HG02938 (cell line): ENCODE results near the gene CEBPE.
"Not testable (repeated sequence)": the region's sequence is repeated elsewhere in the genome, so short reads cannot be mapped to it uniquely, and the experiment has no call there.

Source experiments
- ATAC-seq: cut with Tn5 transposase; IDR thresholded peaks from one replicate; pipeline ENCODE4 v1.9.1; 2021; ENCODE audit warnings: mild to moderate bottlenecking, moderate library complexity; ENCODE audit not compliant: unreplicated experiment

The CEBPE gene

DNA sequence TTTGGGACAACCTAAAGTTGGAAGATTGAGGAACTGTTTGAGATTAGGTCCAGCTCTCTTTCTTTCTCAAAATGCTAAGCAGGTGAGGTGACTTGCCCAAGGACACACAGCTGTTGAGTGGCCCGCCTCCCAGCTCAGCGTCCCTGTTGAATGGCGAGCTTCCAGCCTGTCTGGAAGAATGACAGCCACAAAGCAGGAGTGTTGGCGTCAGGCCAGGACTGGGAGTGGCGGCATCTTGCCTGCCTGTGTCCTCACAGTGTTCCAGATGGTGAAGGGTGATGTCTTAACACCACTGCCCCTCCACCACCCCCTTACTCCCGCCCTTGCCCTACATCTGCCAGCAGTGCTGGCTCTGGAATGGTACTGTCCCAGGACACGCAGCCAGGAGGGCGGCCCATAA, 4.4 kb upstream of the CEBPE start:
- no peak for ATAC-seq

DNA sequence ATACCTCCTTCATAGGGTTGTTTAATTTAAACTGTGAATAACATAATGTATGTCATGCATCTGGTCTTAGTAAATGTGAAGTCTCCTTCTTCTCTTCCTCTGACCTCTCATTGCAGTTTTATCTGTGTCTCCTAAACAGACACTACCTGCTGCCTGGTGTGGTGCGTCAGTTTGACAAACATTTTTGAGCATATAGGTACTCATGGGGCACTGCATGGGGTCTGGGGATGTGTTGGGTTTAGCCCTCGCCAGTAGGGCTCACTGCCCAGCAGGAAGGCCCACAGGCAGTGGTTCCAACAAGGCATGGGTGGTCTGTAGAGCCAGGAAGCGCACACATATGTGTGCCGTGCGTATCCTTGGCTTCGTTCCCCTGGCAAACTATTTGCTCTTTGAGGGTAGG, 3.0 kb upstream of the CEBPE start:
- ATAC-seq, result no peak

DNA sequence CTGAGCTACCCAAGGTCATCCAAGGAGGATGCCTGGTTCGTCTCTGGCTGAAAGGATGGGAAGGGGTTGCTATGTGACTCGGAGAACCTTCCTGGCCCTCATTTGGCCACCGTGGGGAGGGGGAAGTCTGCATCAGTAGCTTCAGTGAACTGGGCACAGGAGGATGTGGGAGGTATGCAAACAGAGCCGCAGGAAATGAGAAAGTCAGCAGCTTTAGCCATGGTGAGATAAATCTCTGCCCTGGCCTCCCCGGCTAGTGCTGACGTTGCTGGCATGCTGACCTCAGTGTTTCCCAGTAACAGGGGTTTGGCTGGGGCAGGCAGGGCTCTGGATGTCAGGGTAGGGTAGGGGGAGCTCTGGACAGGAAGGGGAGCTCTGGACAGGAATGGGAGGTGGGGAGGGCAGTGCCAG, 2.3 kb upstream of the CEBPE start:
- no peak for ATAC-seq

DNA sequence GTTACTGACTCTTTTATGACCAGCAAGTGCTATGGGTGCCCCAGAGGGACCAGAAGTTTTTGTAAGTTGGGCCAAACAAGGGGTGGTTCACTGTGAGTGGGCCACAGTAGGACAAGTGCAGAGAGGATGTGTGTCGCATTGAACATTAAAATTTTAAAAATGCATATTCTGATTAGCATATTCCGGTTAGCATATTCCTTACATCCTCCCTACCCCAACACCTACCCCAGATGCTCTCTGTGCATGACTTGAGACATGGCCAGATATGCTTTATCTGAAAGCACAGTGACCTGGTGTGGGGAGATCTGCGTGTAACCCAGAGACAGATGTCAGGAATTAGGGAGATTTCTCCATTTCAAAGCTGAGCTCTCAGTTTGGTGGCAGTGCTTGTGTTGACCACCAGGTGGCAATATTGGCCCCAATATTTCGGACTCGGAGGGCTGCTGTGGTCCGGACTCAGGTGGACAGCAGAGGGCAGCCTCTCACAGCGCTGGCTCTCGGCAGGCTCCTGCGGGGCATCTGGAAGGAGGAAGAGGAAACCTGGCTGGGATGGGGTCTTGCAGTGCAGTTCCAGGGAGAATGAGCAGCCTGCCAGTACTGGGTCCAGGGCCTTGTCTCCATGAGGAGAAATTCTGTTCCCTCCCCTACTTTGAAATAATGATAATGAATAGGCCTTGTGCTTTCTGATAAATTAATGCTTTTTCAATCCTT, 1.6 kb upstream of the CEBPE start:
- ATAC-seq, result peak; percentile 65

DNA sequence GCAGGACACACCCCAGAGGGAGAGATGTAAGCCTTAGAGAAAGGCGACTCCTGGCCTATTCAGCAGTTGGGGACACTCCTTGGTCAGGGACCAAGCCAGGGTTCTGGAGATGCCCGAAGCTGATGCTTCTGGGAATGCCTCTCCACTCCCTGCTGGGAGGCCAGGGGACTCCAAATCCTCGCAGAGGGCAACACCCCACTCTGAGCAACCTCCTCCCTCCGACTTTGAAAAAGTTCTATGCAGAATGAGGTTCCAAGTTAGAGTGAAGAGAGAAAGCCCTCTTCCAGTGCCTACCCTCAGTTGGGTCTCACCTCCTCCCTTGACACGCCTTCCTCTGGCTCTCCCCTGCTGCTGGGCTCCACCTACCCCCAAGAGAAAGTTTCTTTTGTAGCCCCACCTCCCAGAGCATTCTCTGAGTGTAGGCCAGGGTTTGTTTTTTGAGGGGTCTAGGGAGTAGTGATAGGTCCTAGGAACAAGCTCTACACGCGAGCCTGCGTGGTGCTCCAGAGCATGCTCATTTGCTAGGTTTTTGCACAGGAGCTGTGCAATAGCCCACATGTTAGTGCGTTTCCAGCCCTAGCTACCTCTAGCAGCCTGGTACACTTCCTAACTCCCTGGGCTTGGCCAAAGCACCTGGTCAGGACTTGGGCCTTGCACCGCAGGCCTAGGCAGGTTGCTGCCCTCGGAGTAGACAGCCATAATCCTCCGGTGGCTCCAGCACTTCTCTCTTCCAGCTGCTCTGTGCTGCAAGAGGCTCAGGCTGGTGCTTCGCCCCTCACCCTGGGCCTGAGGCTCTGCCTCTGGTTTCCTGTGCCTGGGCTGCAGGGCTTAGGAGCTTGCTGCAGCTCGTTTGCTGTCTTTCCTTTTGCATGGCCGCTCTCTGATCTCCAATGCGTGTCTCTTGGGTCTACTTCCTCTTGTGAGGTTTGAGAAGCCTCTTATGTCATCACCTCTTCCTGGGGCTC, 590 bp upstream of the CEBPE start:
- ATAC-seq, result no peak

DNA sequence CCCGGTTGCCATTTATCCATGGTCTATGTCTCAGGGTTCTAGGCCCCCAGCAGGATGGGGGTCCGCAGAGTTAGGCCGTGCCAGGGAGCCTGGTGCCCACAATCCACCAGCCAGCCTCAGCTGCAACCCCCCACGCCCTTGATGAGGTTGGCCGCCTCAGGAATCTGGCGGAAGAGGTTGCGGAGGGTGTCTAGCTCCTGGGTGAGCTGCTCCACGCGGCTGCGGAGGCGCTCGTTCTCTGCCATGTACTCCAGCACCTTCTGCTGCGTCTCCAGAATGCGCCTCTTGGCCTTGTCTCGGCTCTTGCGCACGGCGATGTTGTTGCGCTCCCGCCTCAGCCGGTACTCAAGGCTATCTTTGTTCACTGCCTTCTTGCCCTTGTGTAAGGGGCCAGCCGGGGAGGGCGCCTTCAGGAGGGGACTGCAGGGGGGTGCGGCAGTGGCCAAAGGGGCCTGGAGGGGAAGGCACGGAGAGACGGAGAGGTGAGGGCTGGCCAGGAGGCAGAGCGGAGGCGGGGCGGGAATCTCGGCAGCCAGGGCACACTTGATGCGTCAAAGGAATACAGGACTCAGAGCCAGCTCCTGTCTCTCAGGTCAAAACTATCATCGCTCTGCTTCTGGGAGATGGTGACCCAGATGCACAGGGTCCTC, 1.6 kb downstream of the CEBPE start:
- no peak for ATAC-seq

DNA sequence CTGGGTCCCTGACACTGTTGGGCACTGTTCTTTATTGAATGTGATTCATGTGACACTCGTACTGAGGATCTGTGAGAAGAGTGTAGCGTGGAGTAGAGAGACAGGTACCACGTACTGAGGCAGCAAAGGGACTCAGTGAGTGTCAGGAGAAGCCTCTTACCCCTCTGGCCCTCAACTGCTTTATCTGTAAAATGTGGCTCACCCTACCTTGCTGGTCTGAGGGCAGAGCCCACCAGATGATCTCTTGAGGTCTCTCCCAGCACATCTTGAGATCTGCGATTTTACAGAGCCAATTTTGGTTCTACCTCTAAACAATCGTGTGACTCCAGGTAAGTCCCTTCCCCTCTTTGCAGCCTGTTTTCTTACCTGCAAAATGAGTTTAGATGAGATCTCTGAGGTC, 3.1 kb downstream of the CEBPE start:
- ATAC-seq, result no peak

DNA sequence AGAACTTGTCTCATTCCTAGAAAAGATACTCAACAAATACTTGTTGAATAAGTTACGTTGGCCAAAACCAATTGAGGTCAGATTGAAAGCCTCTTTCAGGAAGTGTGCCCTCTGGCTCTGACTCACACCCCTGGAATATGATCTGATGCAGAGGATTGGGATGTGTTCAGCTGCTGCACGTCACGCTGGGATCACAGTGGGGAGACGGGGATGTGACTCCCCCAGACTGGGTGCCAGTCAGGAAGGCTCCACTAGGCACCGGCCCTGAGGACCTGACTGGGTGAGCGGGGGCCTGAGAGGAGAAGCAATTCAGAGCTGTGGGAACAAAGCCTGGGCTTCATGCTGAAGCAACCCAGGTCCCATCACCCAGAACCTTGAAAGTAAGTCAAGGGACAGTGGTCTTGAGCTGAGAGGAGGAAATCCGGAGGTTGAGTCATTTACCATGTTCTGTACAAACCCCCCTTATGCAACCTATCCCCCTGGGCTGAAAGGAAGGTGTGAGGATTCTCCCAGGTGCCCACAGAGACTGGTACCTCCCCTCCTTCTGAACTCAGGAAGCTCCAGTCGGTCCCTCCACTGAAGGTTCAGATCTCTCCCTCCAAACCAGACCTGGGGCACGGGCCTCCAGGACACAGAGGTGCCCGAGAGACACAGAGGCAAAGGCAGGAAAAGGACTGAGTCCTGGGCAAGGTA, 3.9 kb downstream of the CEBPE start:
- ATAC-seq, result no peak

DNA sequence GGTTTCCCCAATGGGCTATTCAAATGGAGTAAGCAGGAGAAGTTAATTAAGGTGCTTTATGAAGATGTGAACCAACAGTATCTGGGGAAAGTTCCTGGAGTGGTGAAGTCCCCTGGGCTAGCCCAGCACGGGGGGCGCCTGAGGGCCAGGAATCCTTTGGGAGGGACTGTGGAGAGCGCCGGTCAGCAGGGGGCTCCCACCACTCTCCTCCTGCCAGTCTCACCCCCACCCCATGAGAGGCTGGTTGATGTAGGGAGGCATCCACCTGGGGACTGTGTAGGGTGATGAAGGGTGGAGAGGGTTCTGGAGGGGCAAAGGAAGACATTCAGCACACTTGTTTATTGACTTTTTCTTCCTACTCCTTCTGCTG, 4.4 kb downstream of the CEBPE start:
- no peak for ATAC-seq

DNA sequence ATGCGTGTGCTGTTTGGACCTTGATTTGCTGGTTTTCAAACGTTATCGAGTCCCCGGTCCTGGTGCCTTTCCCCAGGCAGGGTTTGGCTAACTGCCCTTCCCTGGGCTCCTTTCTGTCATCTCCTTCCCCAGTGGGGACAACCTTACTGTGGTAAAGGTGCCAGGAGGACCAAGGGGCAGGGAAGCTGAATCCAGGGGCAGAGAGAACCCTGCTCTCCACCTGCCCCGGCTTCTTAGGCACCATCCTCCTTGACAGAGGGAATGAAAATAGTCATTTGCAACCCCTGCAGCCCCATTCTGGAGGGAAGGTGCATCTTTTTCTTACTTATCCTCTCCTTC, 5.0 kb downstream of the CEBPE start:
- no peak for ATAC-seq

DNA sequence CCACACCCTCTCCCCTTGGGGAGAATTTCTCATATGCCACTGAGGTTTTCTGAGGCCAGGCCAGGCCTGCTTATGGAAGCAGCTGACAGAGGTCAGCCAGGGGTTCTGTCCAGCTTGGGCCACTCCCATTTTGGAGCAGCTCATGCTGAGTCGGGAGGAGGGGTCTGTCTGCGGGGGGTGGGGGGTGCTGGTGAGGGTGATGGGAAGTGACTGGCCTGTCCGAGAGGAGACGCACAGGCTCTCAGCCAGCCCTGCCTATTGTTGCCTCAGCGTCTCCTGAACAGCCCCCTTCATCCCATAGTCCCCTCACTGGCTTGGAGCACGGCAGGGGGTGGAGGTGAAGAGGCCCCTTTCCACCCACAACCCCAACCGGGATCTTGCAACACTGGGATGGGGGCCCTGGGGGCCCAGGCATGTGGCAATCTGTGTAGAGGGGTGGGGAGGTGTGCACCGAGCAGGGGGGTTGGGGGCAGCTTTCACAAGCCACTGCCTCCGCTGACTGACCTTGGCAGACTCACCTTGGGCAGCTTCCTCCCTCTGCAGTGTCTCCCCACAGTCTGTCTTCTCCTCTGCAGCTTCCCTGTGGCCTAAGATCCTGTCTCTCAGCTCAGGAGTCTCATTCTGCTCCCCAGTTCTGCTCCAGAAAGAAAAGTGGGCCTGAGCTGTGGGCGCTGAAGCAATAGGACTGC, 5.5 kb downstream of the CEBPE start:
- no peak for ATAC-seq

DNA sequence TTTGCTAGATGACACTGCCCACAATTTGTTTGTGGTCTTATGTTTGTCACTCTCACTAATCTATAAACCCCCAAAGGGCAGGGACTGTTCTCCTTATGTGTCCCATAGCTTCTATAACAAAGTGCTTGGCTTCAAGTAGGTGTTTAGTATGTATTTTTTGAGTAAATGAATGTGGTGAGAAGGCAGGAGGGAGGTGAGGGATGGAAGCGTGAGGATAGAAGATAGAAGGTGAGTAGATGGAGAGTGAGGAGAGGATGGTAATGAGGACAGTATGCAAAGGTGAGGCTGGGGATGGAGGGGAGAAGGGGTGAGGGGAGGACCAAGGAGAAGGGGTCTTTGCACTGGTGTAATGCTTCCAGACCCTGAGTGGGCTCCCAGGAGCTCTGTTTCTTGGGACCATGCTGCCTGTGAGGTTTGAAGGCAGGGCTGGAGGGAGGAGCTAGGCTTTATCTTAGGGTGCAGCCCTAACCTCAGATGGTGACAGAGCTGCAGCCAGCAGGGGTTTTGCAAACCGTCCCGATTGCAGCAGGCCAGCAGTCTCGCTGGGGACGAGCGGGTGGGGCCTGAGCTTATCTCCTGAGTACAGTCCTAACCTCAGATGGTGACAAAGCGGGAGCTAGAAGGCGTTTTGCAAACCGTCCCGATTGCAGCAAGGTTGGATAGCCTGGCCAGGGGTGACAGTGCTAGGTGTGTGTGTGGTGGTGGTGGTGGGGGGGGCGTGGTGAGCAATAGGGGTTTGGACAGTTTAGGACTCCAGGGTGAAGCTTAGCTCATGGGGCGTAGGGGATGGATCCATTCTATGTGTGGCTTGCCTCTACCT, 6.5 kb downstream of the CEBPE start:
- ATAC-seq, result no peak

DNA sequence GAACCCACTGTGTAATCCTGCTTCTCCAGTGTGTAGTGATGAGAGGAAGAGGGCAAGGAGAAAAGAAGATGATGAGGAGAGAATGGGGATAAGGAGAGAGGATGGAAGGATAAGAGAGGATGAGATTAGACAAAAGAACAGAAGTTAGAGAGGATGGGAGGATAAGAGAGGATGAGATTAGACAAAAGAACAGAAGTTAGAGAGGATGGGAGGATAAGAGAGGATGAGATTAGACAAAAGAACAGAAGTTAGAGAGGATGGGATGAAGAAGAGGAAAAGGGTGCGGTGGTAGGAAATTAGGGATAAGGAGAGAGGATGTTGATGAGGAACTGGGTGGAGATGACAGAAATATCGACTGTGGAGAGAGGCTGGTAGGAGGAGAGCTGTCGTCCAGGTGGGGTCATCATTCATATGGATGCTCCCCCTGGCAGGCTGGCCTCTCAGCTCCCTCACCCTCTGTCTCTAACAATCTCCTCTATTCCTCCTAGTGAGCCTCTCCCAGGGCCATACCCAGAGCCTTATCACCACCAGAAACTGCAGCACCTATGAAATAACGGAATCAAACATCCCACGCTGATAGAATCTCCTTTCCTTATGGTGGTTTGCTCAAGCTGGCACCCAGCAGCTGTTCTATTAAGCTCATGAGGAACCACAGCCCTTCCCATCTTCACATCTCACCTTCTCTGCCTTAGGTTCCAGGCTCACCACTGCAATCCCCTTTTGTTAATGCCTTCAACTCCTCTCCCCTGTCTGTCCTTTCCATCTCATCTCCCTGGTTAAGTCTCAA, 8.3 kb downstream of the CEBPE start:
- no peak for ATAC-seq

DNA sequence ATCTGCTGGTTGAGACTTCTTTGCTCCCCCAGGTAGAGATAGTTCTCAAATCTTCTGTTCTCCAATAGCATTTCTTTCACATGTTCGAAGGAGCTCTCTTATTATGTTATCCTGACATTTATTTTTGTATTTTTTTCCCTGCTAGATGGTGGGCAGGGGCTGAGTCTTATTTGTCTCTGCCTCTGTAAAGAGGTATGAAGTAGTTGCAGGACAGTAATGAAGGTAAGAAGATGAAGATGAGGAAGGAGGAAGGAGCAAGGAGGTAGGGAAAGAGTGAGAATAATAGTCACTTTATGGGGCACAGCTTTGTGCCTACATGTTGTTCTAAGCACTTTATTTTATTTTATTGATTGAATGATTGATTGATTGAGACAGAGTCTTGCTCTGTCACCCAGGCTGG, 9.3 kb downstream of the CEBPE start:
- ATAC-seq, result no peak

DNA sequence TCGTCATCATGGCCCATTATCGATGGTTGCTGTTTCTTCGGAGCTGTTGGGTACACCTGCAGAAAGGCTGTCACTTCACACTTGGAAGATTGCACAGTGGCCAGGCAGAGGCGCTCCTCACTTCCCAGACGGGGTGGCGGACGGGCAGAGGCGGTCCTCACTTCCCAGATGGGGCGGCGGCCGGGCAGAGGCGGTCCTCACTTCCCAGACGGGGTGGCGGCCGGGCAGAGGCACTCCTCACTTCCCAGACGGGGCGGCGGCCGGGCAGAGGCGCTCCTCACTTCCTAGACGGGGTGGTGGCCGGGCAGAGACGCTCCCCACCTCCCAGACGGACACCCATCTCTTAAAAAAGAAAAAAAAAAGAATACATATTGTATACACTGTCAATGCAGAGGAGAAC, 10.9 kb downstream of the CEBPE start:
- ATAC-seq, result not testable (repeated sequence)

DNA sequence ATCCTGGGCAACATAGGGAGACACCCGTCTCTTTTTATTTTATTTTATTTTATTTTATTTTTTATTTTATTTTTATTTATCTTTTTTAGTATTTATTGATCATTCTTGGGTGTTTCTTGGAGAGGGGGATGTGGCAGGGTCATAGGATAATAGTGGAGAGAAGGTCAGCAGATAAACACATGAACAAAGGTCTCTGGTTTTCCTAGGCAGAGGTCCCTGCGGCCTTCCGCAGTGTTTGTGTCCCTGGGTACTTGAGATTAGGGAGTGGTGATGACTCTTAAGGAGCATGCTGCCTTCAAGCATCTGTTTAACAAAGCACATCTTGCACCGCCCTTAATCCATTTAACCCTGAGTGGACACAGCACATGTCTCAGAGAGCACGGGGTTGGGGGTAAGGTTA, 11.4 kb downstream of the CEBPE start:
- ATAC-seq, result not testable (repeated sequence)

DNA sequence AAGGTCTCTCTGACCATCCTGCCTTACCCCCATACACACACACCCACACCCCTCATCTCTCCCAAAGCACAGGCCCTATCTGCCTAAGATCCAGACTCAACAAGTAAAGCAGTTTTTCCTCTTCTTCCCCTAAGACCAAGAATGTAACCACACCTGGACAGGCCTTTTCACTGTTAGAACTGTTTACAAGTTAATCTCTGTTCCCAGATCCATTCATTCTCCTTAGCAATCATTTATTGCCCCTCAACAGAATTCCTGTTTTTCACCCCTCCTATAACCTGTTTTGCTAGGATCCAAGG, 12.4 kb downstream of the CEBPE start:
- no peak for ATAC-seq

DNA sequence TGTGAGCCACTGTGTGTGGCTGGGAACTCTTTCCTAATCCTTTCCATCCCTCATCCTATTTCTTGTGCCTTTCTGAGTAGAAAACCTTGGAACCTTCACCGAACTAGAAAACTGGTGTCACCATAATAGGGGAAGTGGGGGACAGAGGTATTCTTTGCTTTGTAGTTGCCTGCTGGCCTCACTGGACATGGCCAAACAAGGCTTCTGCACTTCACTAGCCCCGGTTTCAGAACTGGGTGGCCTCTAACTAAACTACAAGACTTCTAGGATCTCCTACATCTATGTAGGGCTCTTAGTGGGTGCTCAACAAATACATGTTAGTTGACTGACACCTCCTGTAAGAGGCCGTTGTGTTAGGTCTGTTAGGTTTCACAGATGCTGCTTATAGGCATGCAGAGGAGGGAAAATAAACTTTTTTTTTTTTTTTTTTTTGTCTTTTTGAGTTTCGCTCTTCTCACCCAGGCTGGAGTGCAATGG, 13.7 kb downstream of the CEBPE start:
- ATAC-seq, result no peak
